ENCODE data around the gene CCNK.

The CCNK gene

DNA sequence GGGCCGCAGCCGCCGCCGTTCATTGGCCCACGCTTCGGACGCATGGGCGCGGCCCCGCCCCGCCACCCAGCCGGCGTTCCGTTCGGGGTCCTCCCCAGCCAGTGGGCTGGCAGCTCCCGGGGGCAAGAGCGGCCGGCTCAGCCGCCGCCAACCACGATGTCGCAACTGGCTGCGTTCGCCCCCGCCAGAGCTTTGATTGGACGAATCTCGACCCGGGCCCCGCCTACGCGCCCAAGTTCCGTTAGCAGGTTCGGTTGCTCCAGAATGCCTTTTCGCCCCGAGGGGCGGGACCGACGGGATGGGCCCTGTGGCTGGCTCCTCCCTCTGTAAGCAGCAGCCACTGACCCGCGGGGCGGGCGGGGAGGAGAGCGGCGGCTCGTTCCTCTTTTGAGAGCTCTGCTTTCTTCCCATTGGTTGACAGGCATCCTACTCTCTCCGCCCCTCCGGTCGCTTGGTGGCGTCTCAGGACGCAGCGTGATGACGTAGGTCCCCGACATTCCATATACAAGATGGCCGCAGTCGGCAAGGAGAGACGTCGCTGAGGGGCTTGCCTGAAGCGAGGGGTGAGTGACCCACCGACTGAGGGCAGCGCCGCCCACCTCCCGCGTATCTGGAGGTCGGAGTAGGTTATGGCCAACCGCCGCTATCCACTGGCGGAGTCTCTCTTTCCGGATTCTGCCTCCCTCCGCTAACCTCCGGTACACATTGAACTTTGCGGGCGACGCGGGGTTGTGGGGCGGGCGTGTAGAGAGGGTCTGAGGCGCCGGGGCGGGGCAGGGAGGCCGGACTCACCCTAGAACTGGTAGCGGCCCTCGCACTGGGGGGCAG lies at the start of gene CCNK:
Gene CCNK (plus strand): TSS at position 493 of the 828 bp plus-strand sequence. CDS start 11,269 bp downstream, outside the sequence.
- DNase-seq, result peak; percentile 100

GRCh38 chr14:99431986-99432385 lies 49.2 kb upstream of the CCNK start:
- DNase-seq, result no peak

DNA sequence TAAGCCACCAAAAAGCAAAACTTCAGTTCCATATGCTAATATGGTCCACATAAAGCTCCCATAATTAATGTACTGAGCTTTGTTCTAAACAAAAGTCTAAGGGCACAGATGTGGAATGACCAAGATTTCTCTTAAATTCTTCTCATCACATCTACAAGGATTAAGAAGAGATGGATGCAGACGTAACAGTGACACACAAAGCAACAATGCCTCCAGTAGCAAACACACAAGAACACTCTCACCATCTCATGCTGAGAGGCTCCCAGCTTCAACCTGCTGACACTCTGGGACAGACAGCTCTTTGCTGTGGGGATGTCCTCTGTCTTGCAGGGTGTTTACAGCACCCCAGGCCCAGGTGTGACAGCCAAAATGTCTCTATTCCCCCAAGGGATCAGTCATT lies 48.7 kb upstream of the CCNK start:
- no peak for DNase-seq

DNA sequence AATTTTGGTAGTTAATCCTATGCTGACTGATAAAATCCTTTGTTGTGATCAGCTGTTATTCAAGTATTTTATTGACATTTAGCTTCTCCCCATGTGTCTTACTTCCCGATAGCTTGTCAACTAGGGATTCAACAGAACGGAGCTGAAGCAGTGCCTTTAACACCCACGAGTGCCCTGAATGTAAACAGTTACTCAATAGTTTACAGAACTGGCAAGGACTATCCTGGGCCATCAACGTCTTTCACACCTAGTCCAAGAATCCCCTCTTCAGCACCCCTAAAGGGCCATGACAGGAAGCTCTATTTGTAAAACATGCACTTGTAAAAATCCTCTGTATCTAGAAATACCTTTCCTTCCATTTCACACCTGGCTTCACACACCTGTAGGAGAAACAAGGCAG lies 45.9 kb upstream of the CCNK start:
- no peak for DNase-seq

DNA sequence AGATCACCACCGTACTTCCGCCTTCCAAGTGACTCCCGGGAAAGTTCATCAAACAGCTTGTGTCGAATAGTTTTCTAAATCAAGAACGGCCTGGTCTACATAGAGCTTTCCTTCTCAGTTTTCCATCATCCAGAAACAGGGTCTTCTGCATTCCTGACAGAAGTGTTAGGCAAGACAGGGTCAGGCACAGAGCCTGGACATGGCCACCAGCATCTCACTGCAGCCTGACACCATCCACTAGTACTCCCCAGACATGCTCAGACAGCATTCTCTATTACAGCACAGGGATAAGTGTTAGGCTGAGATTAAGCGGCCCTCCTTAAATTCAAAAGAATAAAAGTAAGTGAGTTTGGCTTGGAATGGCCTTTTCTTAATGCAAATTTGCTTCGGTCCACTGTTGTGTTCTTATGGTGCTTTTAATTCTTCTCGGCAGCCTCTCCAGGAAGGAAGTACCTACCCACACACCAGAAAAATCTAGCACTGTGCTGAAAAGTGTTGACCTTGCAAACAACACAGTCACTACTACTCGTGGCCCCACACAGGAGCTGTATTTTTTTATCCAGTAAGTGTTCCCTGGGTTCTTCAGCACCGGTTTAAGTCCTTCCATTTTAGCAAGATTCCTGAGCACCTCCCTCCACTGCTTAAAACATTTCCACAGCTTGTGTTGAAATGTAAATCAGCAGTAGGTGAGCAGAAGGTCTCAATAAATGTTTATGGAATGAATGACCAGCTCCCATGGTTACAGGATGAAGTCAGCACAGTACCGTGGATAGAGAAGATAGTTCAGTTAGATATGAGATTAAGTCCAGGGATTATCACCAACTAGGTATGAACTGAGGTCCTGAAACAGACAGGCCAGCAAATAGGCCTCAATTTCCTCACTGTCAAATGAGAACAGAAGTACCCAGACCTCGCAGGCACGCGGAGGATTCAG lies 44.7 kb upstream of the CCNK start:
- peak; percentile 29 for DNase-seq

- DNase-seq, result no peak
These were observed 43.5 kb upstream of the CCNK start for GRCh38 chr14:99437706-99438105.

DNA sequence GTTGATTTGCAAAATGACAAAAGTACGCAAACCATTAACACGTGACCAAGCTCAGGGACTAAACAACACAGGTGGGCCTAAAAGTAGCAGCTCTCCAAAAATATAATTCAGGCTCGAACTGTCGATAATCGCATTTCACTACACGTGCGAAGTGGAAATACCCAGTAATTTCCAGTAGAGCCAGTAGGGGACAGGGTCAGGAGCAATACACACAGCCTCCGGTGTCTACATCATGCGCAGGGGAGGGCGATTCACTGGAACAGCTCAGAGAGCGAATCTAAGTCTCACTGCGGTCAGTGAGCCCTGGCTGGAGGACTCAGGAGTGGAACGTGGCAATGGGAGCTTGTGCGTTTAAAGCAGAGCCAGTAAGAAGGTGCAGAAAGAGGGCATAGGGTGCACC lies 40.9 kb upstream of the CCNK start:
- no peak for DNase-seq

DNA sequence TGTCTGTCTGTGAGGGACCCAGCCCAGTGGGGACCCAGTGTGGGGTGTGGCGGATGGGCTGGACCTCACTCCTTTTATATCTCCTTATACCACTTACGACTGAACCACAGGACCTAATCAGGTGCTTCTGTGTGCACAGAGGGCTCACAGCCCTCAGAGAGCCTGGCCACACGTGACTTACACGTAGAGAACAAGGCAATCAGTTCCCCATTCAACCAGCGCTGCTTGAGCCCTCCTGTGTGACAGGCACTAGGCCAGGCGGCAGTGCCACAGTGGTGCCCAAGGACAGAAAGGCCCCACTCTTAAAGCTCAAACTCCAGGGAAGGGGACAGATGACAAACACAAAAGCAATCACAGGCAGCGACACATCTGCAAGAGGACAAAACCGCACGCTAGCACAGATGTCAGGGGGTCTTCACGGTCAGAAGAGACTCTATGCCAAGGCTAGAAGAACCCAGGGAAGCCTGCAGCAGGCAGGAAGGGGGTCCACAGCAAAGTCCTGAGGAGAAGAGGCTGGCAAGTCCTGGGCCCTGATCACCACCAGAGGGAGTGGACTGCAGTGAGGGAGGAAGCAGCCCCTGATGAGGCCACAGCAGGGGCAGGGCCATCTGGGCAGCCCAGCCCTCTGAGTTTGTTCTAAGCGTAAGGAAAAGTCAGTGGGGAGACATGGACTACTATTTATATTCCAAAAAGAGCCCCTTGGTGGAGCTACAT lies 39.9 kb upstream of the CCNK start:
- DNase-seq, result no peak

DNA sequence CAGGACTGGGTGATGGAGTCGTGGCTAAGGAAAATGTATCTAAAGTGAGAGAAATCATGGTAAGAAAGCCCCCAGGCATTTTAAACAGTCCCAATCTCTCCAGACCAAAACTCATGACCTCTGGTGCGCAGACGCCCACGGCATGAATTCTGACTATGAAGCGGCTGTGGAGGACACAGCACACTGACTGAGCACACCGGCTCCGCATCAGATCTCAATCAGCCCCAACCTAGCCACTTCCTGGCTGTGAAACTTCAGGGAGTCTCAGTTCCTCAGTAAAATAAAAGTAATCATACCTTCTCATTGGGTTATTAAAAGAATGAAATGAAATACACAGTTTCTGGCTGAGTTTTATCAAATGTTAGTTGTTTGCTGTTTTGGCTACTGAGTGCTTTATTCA lies 39.3 kb upstream of the CCNK start:
- no peak for DNase-seq

DNA sequence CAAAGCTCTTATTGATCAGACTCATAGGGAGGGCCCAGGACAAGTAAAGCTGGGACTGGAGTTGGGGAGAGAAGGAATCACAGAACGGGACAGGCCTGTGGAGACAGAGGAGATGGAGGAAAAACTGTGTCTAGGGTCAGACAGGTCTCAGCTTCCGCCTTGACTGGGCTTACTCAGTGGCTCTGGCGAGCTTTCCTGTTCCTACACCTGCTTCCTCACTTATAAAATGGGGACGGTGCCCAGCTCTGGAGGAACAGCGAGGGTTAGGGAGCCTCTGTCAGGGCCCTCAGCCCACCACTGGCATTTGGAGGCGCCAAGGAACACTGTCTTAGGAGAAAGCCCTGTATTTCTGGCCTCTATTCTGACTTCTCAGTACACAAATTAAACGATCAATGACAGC lies 35.3 kb upstream of the CCNK start:
- DNase-seq, result no peak

- no peak for DNase-seq
These were observed 33.5 kb upstream of the CCNK start for GRCh38 chr14:99447739-99448138.

DNA sequence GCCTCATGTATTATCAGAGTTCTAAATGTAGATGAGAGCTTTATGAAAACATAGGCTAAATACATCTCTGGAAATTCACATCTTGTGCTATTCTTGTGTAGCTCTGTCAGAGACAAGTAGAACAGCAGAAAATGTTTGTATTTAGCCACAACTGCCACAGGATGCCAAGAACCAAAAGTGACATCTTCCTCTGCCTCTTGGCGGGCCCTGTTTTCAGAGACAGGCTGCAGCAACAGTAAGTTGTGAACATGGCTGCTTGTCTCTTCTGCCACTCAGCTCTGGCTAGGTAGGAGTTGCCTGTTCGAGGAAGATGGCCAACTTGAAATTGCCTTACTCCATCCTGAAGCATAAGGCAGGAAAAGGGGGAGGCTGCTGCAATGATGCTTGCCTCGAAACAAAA lies 30.9 kb upstream of the CCNK start:
- DNase-seq, result no peak

DNA sequence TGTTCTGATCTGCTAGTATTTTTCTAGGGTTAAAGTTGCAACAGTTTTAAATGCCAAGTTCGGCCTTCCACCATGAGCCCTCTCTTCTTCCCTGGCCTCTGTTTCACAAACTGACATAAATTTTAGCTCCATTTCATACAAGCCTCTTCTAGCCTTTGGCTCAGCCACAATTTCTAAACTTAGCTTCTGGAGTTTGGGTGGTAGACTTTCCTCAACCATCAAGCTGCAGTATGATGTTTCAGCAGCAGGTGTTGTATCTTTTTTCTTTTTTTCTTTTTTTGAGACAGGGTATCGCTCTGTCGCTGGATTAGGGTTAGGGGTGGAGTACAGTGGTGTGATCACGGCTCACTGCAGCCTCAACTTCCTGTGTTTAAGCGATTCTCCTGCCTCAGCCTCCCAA lies 30.0 kb upstream of the CCNK start:
- DNase-seq, result no peak

DNA sequence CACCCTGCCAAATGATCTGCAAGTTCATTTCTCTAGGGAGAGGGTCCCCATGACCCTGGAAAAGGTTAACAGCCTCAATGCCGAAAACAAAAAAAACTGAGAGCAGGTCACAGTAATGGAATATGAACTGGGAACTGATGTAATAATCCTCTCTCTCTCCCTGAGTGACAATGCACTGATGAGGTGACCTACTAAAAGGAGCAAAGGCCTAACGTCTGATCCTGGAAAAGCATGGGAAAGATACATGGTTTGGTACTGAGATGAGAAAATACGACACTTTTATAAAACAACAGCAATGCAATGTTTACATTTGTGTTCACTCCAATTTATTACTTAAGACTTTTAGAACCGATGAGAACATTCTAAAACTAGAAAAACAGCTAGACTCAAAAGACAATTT lies 28.2 kb upstream of the CCNK start:
- DNase-seq, result no peak

DNA sequence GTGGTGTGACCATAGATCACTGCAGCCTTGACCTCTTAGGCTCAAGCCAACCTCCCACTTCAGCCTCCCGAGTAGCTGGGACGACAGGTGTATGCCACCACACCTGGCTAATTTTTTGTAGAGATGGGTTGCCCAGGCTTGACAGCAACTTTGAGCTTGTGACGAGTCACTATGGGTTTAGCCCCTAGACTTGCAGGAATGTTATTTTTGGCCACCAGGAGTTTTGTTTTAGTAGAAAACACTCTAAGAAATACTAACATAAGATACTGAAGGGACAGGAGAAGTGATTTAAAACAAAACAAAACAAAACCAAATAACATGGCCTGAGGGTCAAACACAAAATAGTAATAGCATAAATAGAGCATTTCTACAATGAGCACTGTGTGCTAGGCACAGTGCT lies 27.0 kb upstream of the CCNK start:
- no peak for DNase-seq

GRCh38 chr14:99459481-99460100 lies 21.6 kb upstream of the CCNK start:
- no peak for DNase-seq

DNA sequence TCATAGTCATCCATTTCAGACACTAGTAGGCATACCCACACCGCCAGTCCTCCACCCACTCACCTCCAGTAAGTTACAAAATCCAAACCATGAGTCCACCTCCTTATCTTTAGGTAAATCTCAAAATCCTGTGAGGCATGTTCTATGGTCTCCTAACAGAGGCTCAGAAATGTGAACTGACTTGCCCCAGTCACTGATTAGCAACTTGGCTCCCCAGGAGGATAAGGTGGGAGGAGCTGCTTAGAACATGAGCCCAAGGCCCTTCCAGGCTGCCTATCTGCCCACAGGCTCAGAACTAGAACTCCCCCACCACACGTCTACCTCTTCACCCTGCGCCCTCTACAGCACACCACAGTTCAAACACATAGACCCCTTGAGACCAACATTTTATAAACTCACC lies 20.4 kb upstream of the CCNK start:
- DNase-seq, result no peak

DNA sequence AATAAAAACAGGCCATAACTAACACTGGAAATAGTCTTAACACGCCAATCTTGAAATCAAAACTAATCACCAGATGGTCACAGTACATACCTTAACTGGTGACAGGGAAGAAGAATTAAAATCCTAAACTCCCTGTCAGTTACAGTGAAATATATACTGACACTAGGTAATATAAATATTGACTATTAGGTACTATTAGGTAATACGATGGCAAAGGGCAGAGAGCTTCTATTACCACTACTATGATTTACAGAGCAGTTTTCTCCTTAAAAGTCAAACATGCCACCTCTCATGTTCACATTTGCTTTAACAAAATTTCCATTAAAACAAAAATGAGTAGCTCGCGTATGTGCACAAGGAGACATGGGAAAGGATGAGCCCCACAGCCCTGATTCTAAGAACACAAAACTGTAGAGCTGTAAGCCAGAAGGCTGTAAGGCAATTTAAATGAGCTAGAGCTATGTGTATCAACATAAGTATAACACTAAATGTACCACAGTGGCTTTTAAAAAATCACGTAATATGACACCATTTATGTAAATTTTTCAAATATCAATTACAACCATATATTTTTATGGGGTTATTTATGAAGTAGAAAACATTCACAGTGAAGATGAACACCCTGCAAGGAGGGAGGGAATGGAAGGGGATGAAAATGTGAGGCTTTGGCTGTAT lies 19.7 kb upstream of the CCNK start:
- DNase-seq, result no peak

GRCh38 chr14:99462210-99462609 lies 19.0 kb upstream of the CCNK start:
- no peak for DNase-seq

GRCh38 chr14:99463974-99464373 lies 17.2 kb upstream of the CCNK start:
- DNase-seq, result no peak

GRCh38 chr14:99465288-99465687 lies 15.9 kb upstream of the CCNK start:
- no peak for DNase-seq

- DNase-seq, result no peak
These were observed 14.5 kb upstream of the CCNK start for GRCh38 chr14:99466758-99467157.

Measured in activated CD4-positive, alpha-beta T cell treated with anti-CD3 and anti-CD28 coated beads, Interleukin-2, amount 50 U/mL, for 16 hours (primary cell).